ENCODE measurements around the gene ANKH.

Gene ANKH

DNA sequence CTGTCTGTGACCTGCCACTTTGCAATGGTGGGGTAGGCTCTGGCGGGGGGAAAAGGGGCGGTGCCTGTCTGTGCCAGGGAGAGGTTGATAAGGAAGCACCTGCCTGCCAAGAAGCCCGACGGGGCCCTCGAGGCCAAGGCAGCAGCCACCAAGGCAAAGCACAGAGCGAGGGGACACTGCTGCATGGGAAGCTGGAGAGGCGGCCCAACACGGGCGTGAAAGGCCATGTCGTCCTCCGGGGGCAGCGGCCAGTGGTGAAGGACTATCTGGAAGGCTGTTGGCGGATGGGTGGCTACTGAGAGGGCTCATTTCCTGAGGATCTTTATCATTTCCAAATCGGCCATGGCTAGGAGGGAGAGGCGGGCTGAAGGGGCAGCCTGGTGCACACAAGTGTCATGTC, 140.7 kb downstream of the ANKH start:
- no peak for DNase-seq

DNA sequence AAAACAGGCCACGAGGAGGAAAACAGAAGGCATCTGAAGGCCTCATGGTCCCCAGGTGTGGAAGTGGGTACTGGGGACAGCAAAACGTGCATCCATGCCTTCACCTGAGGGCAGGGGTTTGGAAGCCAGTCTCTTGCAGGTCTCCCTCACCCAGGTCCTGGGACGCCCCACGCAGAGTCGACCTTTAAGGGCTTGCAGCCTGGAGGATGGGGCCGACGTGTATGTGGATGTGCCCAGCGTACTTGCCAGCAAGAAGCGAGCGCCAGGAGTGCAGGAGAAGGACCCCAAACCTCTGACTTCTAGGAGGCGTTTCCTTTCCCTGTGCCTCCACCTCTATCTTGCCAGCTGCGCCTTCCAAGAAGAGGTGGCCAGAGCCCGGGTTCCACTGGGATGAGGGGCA, 141.1 kb downstream of the ANKH start:
- DNase-seq = no peak

- DNase-seq = no peak
These were observed 141.9 kb downstream of the ANKH start for GRCh38 chr5:14729448-14730385.

DNA sequence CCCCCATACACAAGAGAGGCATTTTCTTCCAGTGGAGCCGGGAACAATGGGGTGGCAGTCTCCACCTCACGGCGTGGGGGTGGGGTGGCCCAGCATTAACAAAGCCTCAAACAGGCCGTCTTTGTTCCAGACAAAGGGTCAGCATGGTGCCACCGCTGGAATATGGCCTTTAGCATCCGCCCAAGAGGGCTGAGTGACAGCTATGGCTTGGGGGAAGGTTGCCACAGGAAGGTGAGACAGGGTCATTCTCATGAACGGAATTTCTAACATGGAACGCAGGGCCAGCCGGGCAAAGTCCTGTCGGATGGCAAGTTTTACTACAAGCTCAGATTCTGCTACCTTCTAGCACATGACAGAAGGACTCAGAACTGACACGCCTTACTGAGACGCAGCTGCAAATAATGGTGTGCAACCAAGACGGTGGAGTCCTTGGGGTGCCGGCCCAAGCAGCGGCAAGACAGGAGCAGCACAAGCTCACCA, 143.1 kb downstream of the ANKH start:
- DNase-seq = no peak

DNA sequence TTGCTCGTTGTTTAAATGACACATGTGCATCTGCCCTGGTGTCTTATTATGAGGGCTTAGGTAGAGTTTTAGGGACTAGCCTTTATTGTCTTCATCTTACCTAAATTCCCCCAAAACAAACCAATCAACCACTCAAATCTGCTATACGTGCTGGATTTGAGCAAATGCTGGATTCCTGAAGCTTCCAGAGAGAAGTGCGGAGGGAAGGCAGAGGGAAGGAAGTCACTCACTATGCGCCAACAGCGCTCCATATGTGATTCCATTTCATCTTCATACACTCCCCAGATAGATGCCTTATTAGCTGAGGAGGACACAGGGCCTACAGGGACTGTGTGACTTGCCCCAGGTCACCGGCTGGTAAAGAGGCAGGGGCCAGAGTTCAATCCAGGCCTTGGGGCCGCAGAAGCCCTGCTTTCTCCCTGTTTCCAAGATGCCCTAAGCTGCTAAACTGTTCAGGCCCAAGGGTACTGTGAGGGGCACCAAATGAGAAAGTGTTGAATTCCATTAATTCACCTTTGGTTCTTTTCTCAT, 143.6 kb downstream of the ANKH start:
- no peak for DNase-seq

DNA sequence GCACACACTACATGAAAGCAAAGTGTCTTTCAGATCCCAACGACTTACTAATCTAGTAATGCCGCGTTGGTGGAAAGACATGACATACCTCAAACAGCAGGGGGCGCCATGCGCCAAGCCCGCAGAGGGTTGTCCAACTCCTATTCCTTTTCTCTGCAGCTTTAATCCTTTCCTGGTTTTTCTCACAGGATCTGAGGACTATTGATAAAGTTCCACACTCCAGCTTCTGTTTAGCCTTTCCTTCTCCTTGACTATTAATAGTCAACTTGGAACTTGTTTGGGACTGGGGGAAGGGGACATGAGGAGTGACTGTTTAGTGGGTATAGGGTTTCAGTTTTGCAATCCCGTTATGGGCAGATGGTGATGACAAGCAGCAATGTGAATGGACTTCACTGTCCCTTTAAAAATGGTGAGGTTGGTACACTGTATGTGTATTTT, 144.1 kb downstream of the ANKH start:
- peak; percentile 58 for DNase-seq

- DNase-seq = no peak
These were observed 145.3 kb downstream of the ANKH start for GRCh38 chr5:14726066-14726838.

- no peak for DNase-seq
These were observed 146.9 kb downstream of the ANKH start for GRCh38 chr5:14724633-14725032.

DNA sequence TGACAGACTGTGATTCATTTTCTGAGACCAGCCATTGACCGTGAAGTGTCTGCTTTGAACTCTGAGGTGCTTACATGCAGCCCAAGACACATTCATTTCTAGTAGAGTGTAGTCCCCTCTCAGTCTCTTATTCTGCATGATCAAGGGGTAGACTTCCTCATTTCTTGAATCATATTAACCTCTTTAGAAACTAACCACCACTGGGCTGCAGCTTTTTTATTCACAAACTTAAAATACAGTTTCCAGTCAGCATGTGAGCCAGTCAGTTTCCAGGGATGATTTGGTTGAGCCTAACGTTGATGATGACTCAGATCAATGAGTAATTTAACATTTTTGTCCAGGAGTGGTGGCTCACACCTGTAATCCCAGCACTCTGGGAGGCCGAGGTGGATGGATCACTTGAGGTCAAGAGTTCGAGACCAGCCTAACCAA, 147.9 kb downstream of the ANKH start:
- no peak for DNase-seq

DNA sequence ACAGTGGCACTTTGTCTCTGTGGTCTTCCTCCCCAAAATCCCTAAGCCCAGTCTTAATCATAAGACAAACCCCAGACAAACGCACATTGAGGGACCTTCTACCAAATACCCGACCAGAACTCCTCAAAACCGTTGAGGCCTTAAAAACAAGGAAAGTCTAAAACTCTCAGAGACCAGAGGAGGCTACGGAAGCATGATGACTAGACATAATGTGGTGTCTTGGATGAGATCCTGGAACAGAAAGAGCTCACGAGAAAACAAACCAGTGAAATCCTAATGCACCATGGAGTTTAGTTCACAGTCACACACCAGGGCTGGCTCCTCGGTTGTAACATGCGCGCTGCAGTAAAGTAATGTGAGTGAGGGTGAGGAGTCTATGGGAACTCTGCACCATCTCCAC, 148.7 kb downstream of the ANKH start:
- no peak for DNase-seq

- no peak for DNase-seq
These were observed 149.5 kb downstream of the ANKH start for GRCh38 chr5:14721990-14722656.

- DNase-seq = no peak
These were observed 151.2 kb downstream of the ANKH start for GRCh38 chr5:14720236-14720923.

- no peak for DNase-seq
These were observed 152.8 kb downstream of the ANKH start for GRCh38 chr5:14718778-14719177.

DNA sequence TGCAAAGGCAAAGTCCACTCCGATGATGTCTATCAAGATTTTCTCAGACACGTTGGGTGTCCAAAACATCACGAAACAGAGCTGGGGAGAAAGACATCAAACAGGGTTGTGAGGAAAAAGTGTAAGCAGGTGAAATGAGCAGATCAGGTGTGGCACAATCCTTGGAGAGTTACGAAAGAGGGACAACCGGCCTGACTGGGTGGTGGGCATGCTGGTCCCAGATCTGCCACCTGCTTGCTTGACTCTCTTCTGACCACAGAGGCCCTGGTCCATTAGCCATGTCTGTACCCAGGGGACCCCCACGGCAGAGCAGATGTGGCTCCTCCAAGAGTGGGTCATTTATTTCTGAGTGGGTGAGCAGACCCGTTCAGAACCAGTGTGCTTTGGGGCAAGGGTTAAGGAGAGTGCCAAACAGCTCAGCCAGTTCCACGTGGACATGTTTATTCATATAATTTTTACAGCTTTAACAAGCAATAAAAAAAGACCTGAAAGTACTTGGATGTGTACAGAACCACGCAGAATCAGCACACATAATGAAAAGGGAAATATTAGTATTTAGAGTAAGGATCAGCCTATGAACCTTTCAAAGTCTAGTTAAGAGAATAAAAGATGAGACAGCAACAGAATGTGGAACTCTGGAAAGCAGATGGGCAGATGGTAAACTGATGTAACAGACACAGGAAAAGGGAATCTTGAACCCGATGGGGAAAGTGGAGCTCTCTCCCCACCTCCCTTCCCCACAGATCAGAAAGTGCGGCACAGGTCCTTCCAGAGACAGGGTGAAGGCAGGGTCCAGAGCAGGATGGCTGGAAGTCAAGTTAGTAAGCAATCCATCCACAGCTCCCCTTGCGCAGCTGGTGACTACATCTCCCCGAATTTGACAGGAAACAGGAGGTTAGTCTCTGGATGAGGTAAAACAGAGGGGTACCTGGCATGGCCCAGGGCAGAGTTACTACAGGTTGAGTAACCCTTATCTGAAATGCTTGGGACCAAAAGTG, 154.5 kb downstream of the ANKH start:
- no peak for DNase-seq

GRCh38 chr5:14715481-14715880, 156.1 kb downstream of the ANKH start:
- DNase-seq = no peak

DNA sequence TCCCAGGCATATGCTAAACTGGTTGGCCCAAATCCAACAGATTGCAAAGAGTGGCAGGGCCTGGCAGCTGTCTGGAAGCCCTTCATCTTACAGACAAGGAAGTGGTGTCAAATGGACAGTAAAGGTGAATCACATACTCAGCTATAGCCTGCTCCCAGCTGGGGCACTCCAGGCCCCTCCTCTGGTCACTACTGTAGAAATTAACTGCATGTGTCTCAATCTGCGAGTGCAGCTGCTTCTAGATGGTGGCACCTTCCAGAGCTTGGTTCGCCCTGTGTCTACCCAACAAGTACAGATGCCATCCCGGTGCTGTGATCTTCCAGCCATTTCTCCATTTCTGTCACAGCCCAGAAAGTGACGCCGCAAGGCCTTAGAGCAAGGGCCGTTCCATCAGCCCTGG, 156.9 kb downstream of the ANKH start:
- no peak for DNase-seq

DNA sequence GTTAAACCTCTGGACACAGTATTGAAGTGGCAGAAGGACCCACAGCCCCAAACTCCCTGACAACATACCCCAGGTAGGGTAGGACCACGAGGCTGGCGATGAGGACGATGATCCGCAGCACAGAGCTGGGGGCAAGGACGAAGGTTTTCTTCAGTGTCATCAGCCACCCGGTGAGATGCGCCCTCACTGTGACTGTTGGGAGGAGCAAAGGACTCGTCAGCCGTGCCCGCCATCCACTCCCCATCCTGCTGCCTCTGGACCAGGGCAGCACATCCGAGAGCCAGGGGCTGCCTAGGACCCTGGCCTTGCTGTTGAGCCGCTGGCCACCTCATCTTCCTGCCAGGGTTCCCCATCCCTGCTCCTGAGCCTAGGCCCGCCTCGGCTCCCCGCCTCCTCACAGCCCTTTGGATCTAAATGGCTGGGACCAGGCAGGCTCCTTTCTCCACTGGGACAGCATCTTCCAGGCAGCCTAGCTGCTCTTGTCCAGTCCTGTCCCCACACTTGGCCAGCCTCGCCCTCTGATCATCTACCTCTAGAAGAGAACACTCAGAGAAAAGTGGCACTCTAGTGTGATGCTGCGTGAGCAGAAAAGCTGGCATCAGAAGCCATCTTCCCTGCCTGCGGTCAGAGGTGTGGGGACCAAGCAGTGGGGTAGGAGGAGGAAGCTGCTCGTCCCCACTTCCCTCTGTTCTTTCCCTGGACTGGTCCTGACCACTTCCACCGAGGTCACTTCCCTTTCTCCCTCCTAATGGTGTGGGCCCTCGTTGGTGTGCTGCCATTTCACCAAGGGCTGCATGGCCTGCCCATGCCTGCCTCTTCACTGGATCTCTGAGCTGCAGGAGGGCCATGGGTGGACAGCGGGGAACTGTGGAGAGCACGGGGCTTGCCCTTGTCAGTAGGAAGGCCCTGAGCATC, 157.8 kb downstream of the ANKH start:
- no peak for DNase-seq

- no peak for DNase-seq
These were observed 158.9 kb downstream of the ANKH start for GRCh38 chr5:14712666-14713065.

GRCh38 chr5:14712131-14712530, 159.4 kb downstream of the ANKH start:
- DNase-seq = no peak
